GM23338 (cell line): ENCODE results near the gene GPX8. TPM values are rescaled to one million over a fixed set of nuclear protein-coding genes. Genes with fewer than 3 reads are reported as not detected.

ENCODE experiments used
- microRNA counts: library from miRNA; unstranded; fragments of <30 nt; microRNA quantifications from one replicate; lab custom pipeline; 2017
- microRNA-seq: library from miRNA; unstranded; fragments of <30 nt; microRNA quantifications from one replicate; pipeline ENCODE4, GENCODE V29; 2017
- polyA plus RNA-seq: library from polyadenylated mRNA; unstranded; fragments of >200 nt; fragmentation: Nextera tagmentation; extraction: Ambion mirVana; gene quantifications from 2 replicates; pipeline ENCODE4 v1.2.1, GENCODE V29; 2016
- small RNA-seq: library from RNA; depleted of rRNA; stranded (forward); fragments of <200 nt; gene quantifications from one replicate; pipeline ENCODE3, GENCODE V24; 2014; ENCODE audit warnings: low replicate concordance
- total RNA-seq: library from RNA; depleted of rRNA; stranded (reverse); fragments of >200 nt; shearing (Covaris generic); gene quantifications from 2 replicates; pipeline ENCODE4 v1.2.3, GENCODE V29; 2014; rRNA removed

Gene GPX8
- total and polyA plus RNA-seq, 2 experiments from 2014 or later = 64.4 to 66.1 TPM

MicroRNA genes within 50 kb of the gene (microRNA counts, 767-probe panel; counts per million panel counts)
- microRNA hsa-miR-449a (lab: Ali Mortazavi, UCI) (not detected), microRNA hsa-miR-449b-5p (lab: Ali Mortazavi, UCI) (not detected), microRNA hsa-miR-449c-5p (lab: Ali Mortazavi, UCI) (not detected)

Small RNAs within 50 kb of the gene (microRNA-seq; reads per million reads assigned to microRNA genes)
- 2.4 reads per million, percentile 5 among the genes with 10 or more reads in this experiment for gene MIR449A
- gene MIR449B = not detected
- gene MIR449C = not detected

Small RNAs within 50 kb of the gene (small RNA-seq; reads per million reads assigned to genes)
- 0.10 reads per million for gene MIR449A
- gene MIR449B = not detected
- gene MIR449C = not detected

Other genes starting within 250 kb of the GPX8 start
- gene ESM1, start 174.6 kb upstream of the GPX8 start, total RNA-seq = 0.14 TPM in 1 of 2 replicates, not detected in the other
- gene ESM1, start 174.6 kb upstream of the GPX8 start, polyA plus RNA-seq = not detected in 2 replicates
- not detected in 2 replicates for gene GZMK, start 135.9 kb upstream of the GPX8 start, total RNA-seq
- gene GZMK, start 135.9 kb upstream of the GPX8 start, polyA plus RNA-seq = not detected in 2 replicates
- gene GZMA, start 57.5 kb upstream of the GPX8 start, total RNA-seq = not detected in 2 replicates
- not detected in 2 replicates for gene GZMA, start 57.5 kb upstream of the GPX8 start, polyA plus RNA-seq
- not detected in 2 replicates for gene CDC20B, start 13.0 kb downstream of the GPX8 start, total RNA-seq
- gene CDC20B, start 13.0 kb downstream of the GPX8 start, polyA plus RNA-seq = not detected in 2 replicates
- gene MCIDAS, start 67.1 kb downstream of the GPX8 start, total RNA-seq = 0.12 TPM in 1 of 2 replicates, not detected in the other
- gene MCIDAS, start 67.1 kb downstream of the GPX8 start, polyA plus RNA-seq = not detected in 2 replicates
- gene CCNO, start 73.4 kb downstream of the GPX8 start, total RNA-seq = not detected in 2 replicates
- gene CCNO, start 73.4 kb downstream of the GPX8 start, polyA plus RNA-seq = 0.21 TPM in 1 of 2 replicates, not detected in the other
- gene DHX29, start 147.5 kb downstream of the GPX8 start, total RNA-seq = 26.6 and 34.6 TPM in 2 replicates
- 118 and 137 TPM in 2 replicates for gene DHX29, start 147.5 kb downstream of the GPX8 start, polyA plus RNA-seq
- 94.9 and 97.0 TPM in 2 replicates for gene MTREX, start 147.8 kb downstream of the GPX8 start, total RNA-seq
- 46.3 and 47.5 TPM in 2 replicates for gene MTREX, start 147.8 kb downstream of the GPX8 start, polyA plus RNA-seq